Endothelial cell of umbilical vein (primary cell): ENCODE results near the gene LRSAM1. TPM values are rescaled to one million over a fixed set of nuclear protein-coding genes. Genes with fewer than 3 reads are reported as not detected.

Experiments
- BruUV-seq: library from RNA; stranded (reverse); fragments of 400-500 nt; replicated peaks from 2 replicates; lab custom pipeline; 2021; lab: Mats Ljungman, UMichigan
- CTCF ChIA-PET: fragments of 300-600, 350-600 bp; sonication (Branson Sonifier 250); formaldehyde crosslinking; loops from one replicate; lab custom pipeline; 2021; ENCODE audit warnings: antibody characterized with exemption, inconsistent platforms; lab: Charles Lee
- POLR2A ChIA-PET: fragments of 300-600, 350-600 bp; sonication (Branson Sonifier 250); formaldehyde crosslinking; loops from one replicate; lab custom pipeline; 2021; ENCODE audit warnings: antibody characterized with exemption, inconsistent platforms; lab: Charles Lee
- DNase-seq: peaks from one replicate; pipeline ENCODE4 v3.0.0-alpha.2; 2011; ENCODE audit warnings: low read depth, low spot score
- FAIRE-seq: peaks from 2 replicates; lab custom pipeline; 2011; peaks lifted over from hg19 to GRCh38; lab: Jason Lieb, UNC
- H2AFZ ChIP-seq: 2 replicates; pipeline ENCODE4 v1.6.0; 2012; ENCODE audit warnings: low read depth, low read length, control low read depth, inconsistent platforms
- H3K27ac ChIP-seq: 2 replicates; pipeline ENCODE4 v1.5.1; 2011; ENCODE audit warnings: low read depth, mild to moderate bottlenecking, control low read depth, low read length, moderate library complexity; ENCODE audit not compliant: insufficient read depth
- H3K27me3 ChIP-seq, 2 experiments: 2 replicates each; pipeline versions ENCODE4 v1.6.0 to v1.6.1; 2011; ENCODE audit warnings: low read length in 2 of 2, mixed read lengths in 1 of 2; ENCODE audit not compliant: control insufficient read depth in 2 of 2, insufficient read depth in 2 of 2
- H3K36me3 ChIP-seq, 2 experiments: 2 replicates in 1 of 2; 3 replicates in 1 of 2; pipeline ENCODE4 v1.5.1; 2011; ENCODE audit warnings: low read length in 2 of 2, mild to moderate bottlenecking in 1 of 2, moderate library complexity in 1 of 2; ENCODE audit not compliant: control insufficient read depth in 2 of 2, insufficient read depth in 2 of 2; ENCODE audit errors: extremely low read depth in 1 of 2
- H3K4me1 ChIP-seq: 3 replicates; pipeline ENCODE4 v1.5.1; 2011; ENCODE audit warnings: mild to moderate bottlenecking, low read length; ENCODE audit not compliant: control insufficient read depth, insufficient read depth; ENCODE audit errors: extremely low read depth
- H3K4me2 ChIP-seq: 2 replicates; pipeline ENCODE4 v1.6.1; 2011; ENCODE audit warnings: low read length, control low read depth, mixed read lengths; ENCODE audit not compliant: insufficient read depth
- H3K4me3 ChIP-seq, 3 experiments: fragments of 200-600 bp in 1 of 3; sonication (generic), shearing (Covaris generic) in 1 of 3; replicated peaks in 1 of 3; 2 replicates each; pipeline ENCODE4 v1.5.1; 2011 to 2016; ENCODE audit warnings: control low read depth in 3 of 3, low read length in 3 of 3, mild to moderate bottlenecking in 2 of 3, inconsistent platforms in 1 of 3, low read depth in 1 of 3, moderate library complexity in 1 of 3; ENCODE audit not compliant: insufficient read depth in 1 of 3
- H3K79me2 ChIP-seq: 2 replicates; pipeline ENCODE4 v1.6.0; 2012; ENCODE audit warnings: low read length, inconsistent platforms; ENCODE audit not compliant: control insufficient read depth, insufficient read depth
- H3K9ac ChIP-seq: replicated peaks from 2 replicates; pipeline ENCODE3; 2011; ENCODE audit warnings: low read length, control low read depth; ENCODE audit not compliant: insufficient read depth; ENCODE audit errors: extremely low read depth
- H3K9me1 ChIP-seq: replicated peaks from 3 replicates; pipeline ENCODE4 v1.6.0; 2011; ENCODE audit warnings: mild to moderate bottlenecking, low read length; ENCODE audit not compliant: control insufficient read depth, insufficient read depth; ENCODE audit errors: extremely low read depth
- H3K9me3 ChIP-seq: replicated peaks from 2 replicates; pipeline ENCODE4 v1.5.1; 2012; ENCODE audit warnings: low read length, inconsistent platforms; ENCODE audit not compliant: control insufficient read depth, insufficient read depth
- H4K20me1 ChIP-seq: replicated peaks from 2 replicates; pipeline ENCODE3; 2011; ENCODE audit warnings: mild to moderate bottlenecking, low read length; ENCODE audit not compliant: control insufficient read depth, insufficient read depth; ENCODE audit errors: extremely low read depth
- CTCF ChIP-seq, 2 donors: IDR thresholded peaks; 1 replicate in 1 of 2; 2 replicates in 1 of 2; pipeline ENCODE4 v1.5.1; 2011; ENCODE audit warnings: low read length in 2 of 2, mild to moderate bottlenecking in 2 of 2, moderate library complexity in 2 of 2, control low read depth in 1 of 2, inconsistent platforms in 1 of 2, low read depth in 1 of 2; ENCODE audit not compliant: insufficient read depth in 1 of 2; ENCODE audit errors: extremely low read depth in 1 of 2
- FOS ChIP-seq: IDR thresholded peaks from 2 replicates; pipeline ENCODE4 v1.6.1; 2011; ENCODE audit warnings: mild to moderate bottlenecking, low read length, moderate library complexity, borderline replicate concordance; ENCODE audit not compliant: insufficient read depth
- GATA2 ChIP-seq: IDR thresholded peaks from 2 replicates; pipeline ENCODE4 v1.7.0; 2011; ENCODE audit warnings: low read depth, mild to moderate bottlenecking, moderate library complexity, mixed read lengths, low read length; ENCODE audit not compliant: insufficient read length, insufficient read depth
- JUN ChIP-seq: IDR thresholded peaks from 2 replicates; pipeline ENCODE4 v1.6.1; 2011; ENCODE audit warnings: borderline replicate concordance, low read depth; ENCODE audit not compliant: insufficient read length, insufficient read depth
- MYC ChIP-seq: IDR thresholded peaks from one replicate; pipeline ENCODE4 v1.6.1; 2011; ENCODE audit warnings: mild to moderate bottlenecking, low read depth, low read length
- POLR2A ChIP-seq: IDR thresholded peaks from 2 replicates; pipeline ENCODE4 v1.6.1; 2012; ENCODE audit warnings: low read depth, mild to moderate bottlenecking, control low read depth, low read length
- POLR2AphosphoS5 ChIP-seq: IDR thresholded peaks from 2 replicates; pipeline ENCODE4 v1.6.1; 2012; ENCODE audit warnings: low read depth, mild to moderate bottlenecking, control low read depth, low read length, moderate library complexity; ENCODE audit not compliant: insufficient read depth
- dilution Hi-C: fragments of 300-500 bp; cut with MboI; formaldehyde crosslinking; loops from one replicate; pipeline ENCODE4 v1.15.0; 2019; ENCODE audit warnings: low sequenced_read_pairs; ENCODE audit not compliant: extremely low pct_ligation_motif_present
- intact Hi-C: fragments of 100-400 bp; cut with micrococcal nuclease; formaldehyde crosslinking; loops from one replicate; pipeline ENCODE4 v1.10.0; 2022
- polyA plus RNA-seq, 4 experiments: library from polyadenylated mRNA; depleted of rRNA in 3 of 4; stranded (reverse) in 3 of 4; unstranded in 1 of 4; fragments of >200 nt; gene quantifications; 2 replicates each; pipeline versions ENCODE4 v1.2.1 to v1.2.3, GENCODE V29; 2011 to 2012; ENCODE audit warnings: missing spikeins in 1 of 4
- total RNA-seq: library from RNA; stranded (reverse); gene quantifications from 2 replicates; pipeline ENCODE4 v1.2.3, GENCODE V29; 2021
- TF ChIP-seq, protein P1 (sequence below): IDR thresholded peaks from 2 replicates; pipeline ENCODE4 v1.6.1; 2011; ENCODE audit not compliant: insufficient read depth, insufficient read length

The LRSAM1 gene
- total and polyA plus RNA-seq, 2 donors (not counting 3 experiments of a cell fraction or from before 2014, with no cell fraction given): 10.8 to 18.9 TPM

GRCh38 chr9:127529671-127530070 is 78.4 kb downstream of the LRSAM1 start:
- H3K9ac ChIP-seq: peak overlapping the region; percentile 40
- peak overlapping the region; percentile 74 for H3K27ac ChIP-seq
- intact Hi-C loops (loop anchor here (1.0 to 10.0 kb wide), 3 partner anchors 10 to 385 kb away; partner anchors contain the start of gene ST6GALNAC4), dilution Hi-C loops (no loop called here)
- H2AFZ ChIP-seq: no peak overlapping the region
- no peak overlapping the region for H3K4me3 ChIP-seq
- peaks cover 15% of the 10 kb centered on the region in 2 experiments for H3K36me3 ChIP-seq
- no peaks in the 10 kb centered on the region for H3K9me1 ChIP-seq
- H3K27me3 ChIP-seq: no peaks in the 10 kb centered on the region
- H4K20me1 ChIP-seq: no peaks in the 10 kb centered on the region
- ChIA-PET POLR2A (no interaction called here), CTCF (interaction anchor here (0.7 to 2.2 kb wide), 4 partner anchors 11 to 401 kb away, joined by 3 to 9 read pairs (median 4); partner anchors contain the start of gene PIP5KL1)
- no peak overlapping the region for H3K4me2 ChIP-seq
- BruUV-seq: no TSS peak
- FAIRE-seq (peak; percentile 81), DNase-seq (peak; percentile 81)
- TF ChIP-seq MYC (no peak), CTCF (IDR thresholded peaks at IDR 0.05; ENCODE audit: extremely low read depth in 1 of 2, insufficient read depth in 1 of 2, low read depth in 1 of 2, low read length in 2 of 2) (no peak), POLR2AphosphoS5 (peak; percentile 63), JUN (peak; percentile 85), GATA2 (peak; percentile 69), FOS (no peak), POLR2A (no peak)
- TF ChIP-seq, protein P1, sequence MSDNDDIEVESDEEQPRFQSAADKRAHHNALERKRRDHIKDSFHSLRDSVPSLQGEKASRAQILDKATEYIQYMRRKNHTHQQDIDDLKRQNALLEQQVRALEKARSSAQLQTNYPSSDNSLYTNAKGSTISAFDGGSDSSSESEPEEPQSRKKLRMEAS: no peak
- H3K79me2 ChIP-seq: peaks cover 53% of the 10 kb centered on the region
- H3K4me1 ChIP-seq: peaks cover 32% of the 10 kb centered on the region
- H3K9me3 ChIP-seq: no peaks in the 10 kb centered on the region
